H1 (cell line): ENCODE results near the gene ANKRD6. TPM values are rescaled to one million over a fixed set of nuclear protein-coding genes. Genes with fewer than 3 reads are reported as not detected.

ENCODE experiments used
- YY1 ChIP-seq: IDR thresholded peaks from 2 replicates; pipeline ENCODE4 v1.6.1; 2011; ENCODE audit warnings: low read depth, mild to moderate bottlenecking, low read length
- polyA plus RNA-seq, 7 experiments: library from polyadenylated mRNA; depleted of rRNA in 3 of 7; stranded (reverse) in 5 of 7; unstranded in 2 of 7; fragments of >200 nt in 5 of 7; fragments of 200-250 nt in 2 of 7; gene quantifications; 1 replicate in 5 of 7; 2 replicates in 1 of 7; 4 replicates in 1 of 7; pipeline versions ENCODE4 v1.2.1 to v1.2.3, GENCODE V29; 2011 to 2013; ENCODE audit warnings: missing spikeins in 2 of 7, mixed read lengths in 2 of 7
- total RNA-seq: library from RNA; stranded (reverse); fragmentation: NEBNext Ultra II Directional; extraction: Animal tissue kit (Norgen Biotek cat#: 25700); gene quantifications from 2 replicates; pipeline ENCODE4 v1.2.1, GENCODE V29; 2021

The ANKRD6 gene
- total and polyA plus RNA-seq, 2 of the 8 experiments (the other 6 are each of a cell fraction or from before 2014, with no cell fraction given) = 5.9 to 12.8 TPM

DNA sequence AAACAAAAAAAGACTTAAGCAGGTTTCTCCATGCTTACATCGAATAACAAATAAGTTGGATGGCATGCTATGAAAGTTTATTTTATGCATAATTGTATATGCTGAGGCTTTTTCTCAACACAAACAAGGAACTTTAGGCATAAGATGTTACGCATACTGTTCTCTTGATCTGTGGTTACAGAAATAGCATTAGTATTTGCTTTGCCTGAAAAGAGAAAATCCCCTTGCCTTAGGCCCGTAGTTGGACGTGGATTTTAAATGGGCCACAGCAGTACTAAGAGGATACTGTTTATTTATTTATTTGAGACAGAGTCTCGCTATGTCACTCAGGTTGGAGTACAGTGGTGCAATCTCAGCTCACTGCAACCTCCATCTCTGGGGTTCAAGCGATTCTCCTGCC, 186.6 kb downstream of the ANKRD6 start (continued):
- no peak for TF ChIP-seq YY1
